K562 (cell line): ENCODE data around the gene IL4I1. TPM values are rescaled to one million over a fixed set of nuclear protein-coding genes. Genes with fewer than 3 reads are reported as not detected.
A peak's percentile ranks its signal among the peaks of the same experiment; 100 is the strongest.

Experiments
- FIP1L1 ChIP-seq: fragments of 200-400 bp; formaldehyde crosslinking; IDR thresholded peaks from 2 replicates; pipeline ENCODE4 v1.6.1; 2018; ENCODE audit warnings: mild to moderate bottlenecking, low read depth, low read length; ENCODE audit not compliant: poor library complexity, severe bottlenecking
- MTA3 ChIP-seq: fragments of 450-650 bp; formaldehyde crosslinking; IDR thresholded peaks from 2 replicates; pipeline ENCODE4 v1.6.1; 2017; ENCODE audit warnings: mild to moderate bottlenecking, borderline replicate concordance
- SUPT5H ChIP-seq: fragments of 450-650 bp; IDR thresholded peaks from 2 replicates; pipeline ENCODE4 v1.6.1; 2016
- ZNF263 ChIP-seq: sonication (generic); formaldehyde crosslinking; IDR thresholded peaks from 2 replicates; pipeline ENCODE4 v1.8.0; 2022; ENCODE audit warnings: mild to moderate bottlenecking, missing genetic modification reagents, borderline replicate concordance
- ZNF384 ChIP-seq: IDR thresholded peaks from 2 replicates; pipeline ENCODE4 v1.6.1; 2012; ENCODE audit warnings: low read depth, low read length, improper control_type of control experiment
- ZNF764 ChIP-seq: fragments of 250-450 bp; sonication (Bioruptor Pico); IDR thresholded peaks from 2 replicates; pipeline ENCODE4 v1.4.0; 2020; ENCODE audit warnings: low read depth, mild to moderate bottlenecking, moderate library complexity
- ZNF785 ChIP-seq: fragments of 250-450 bp; sonication (Bioruptor Pico); IDR thresholded peaks from 2 replicates; pipeline ENCODE4 v1.4.0; 2020; ENCODE audit warnings: mild to moderate bottlenecking
- polyA plus RNA-seq, 8 experiments: library from polyadenylated mRNA; depleted of rRNA in 4 of 8; stranded (reverse) in 5 of 8; unstranded in 3 of 8; fragments of >200 nt; fragmentation: Nextera tagmentation in 2 of 8; fragmentation: Illumina TruSeq in 1 of 8; extraction: Ambion mirVana in 2 of 8; extraction: Trizol in 1 of 8; gene quantifications; 2 replicates each; pipeline versions ENCODE4 v1.2.1 to v1.2.3, GENCODE V29; 2011 to 2014; ENCODE audit warnings: inconsistent platforms in 1 of 8, missing spikeins in 1 of 8
- total RNA-seq, 7 experiments: library from RNA; depleted of rRNA in 6 of 7; stranded (reverse); fragments of >200 nt in 6 of 7; fragmentation: Illumina TruSeq in 2 of 7; extraction: Trizol in 2 of 7; gene quantifications; 2 replicates each; pipeline versions ENCODE4 v1.2.1 to v1.2.3, GENCODE V29; 2011 to 2021; ENCODE audit warnings: low replicate concordance in 1 of 7
- TF ChIP-seq, protein P1 (sequence below), 2 experiments: fragments of 450-650 bp in 1 of 2; sonication (generic) in 1 of 2; formaldehyde crosslinking in 1 of 2; IDR thresholded peaks; 2 replicates each; pipeline versions ENCODE4 v1.7.1 to v1.9.0; 2016 to 2022; ENCODE audit warnings: inconsistent platforms in 1 of 2, mild to moderate bottlenecking in 1 of 2, missing genetic modification reagents in 1 of 2
- TF ChIP-seq, protein P2 (sequence below), 2 experiments: fragments of 200-800 bp in 1 of 2; sonication (Bioruptor generic) in 1 of 2; sonication (generic) in 1 of 2; formaldehyde crosslinking in 1 of 2; IDR thresholded peaks in 1 of 2; conservative IDR thresholded peaks in 1 of 2; 2 replicates each; pipeline versions ENCODE4 v1.5.0 to v1.6.1; 2016 to 2020; ENCODE audit warnings: missing compliant biosample characterization in 1 of 2, missing genetic modification characterization in 1 of 2, missing genetic modification reagents in 1 of 2
- TF ChIP-seq, protein P3 (sequence below): fragments of 250-450 bp; sonication (Bioruptor Pico); IDR thresholded peaks from 2 replicates; pipeline ENCODE4 v1.5.0; 2021
- TF ChIP-seq, protein P4 (sequence below): IDR thresholded peaks from 2 replicates; pipeline ENCODE4 v1.6.1; 2016; ENCODE audit warnings: missing genetic modification characterization, missing compliant biosample characterization

The IL4I1 gene
- total and polyA plus RNA-seq, 9 of the 15 experiments (the other 6 are each of a cell fraction or from before 2014, with no cell fraction given) = 0.06 to 0.95 (median 0.43) TPM; not detected in 2

DNA sequence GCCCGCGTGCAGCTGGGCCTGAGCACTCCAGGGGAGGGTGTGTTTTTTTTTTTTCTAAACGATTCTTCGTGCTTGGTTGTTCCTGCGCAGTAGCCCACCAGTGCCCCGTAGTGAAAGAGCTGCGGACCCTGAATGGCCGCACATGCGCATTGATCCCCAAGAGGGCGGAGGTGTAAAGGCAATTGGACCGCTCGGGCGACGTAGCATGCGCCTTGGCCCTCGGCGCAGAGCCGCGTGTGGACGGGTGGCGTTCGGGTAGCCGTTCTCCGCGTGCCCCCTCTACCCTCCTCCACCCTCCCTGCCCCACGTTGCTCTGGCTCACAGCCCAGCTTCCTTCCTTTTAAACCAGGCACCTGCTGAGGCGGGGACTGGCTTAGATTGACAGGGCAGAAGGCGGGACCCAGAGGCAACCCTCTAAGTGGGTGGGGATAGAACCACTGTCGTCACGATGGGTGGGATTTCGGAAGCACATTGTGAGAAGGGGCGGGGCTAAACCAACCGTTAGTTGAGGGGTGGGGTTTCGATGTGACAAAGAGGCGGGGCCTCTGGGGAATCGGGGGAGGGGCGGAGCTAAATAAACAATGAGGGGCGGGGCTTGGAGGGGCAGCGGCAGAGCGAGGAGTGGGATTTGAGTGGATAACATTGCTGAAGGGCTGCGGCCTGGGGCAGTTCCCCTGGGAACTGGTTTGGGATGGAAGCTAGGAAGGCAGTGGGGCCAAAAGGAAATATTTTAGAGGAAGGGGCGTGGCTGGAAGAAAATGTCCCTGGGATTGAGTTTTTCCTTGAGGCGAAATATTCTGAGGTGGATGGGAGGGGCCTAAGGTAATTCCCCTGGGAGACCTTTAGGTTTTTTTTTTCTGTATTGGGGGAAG is 33.2 kb upstream of the IL4I1 start (continued):
- TF ChIP-seq, protein P1, sequence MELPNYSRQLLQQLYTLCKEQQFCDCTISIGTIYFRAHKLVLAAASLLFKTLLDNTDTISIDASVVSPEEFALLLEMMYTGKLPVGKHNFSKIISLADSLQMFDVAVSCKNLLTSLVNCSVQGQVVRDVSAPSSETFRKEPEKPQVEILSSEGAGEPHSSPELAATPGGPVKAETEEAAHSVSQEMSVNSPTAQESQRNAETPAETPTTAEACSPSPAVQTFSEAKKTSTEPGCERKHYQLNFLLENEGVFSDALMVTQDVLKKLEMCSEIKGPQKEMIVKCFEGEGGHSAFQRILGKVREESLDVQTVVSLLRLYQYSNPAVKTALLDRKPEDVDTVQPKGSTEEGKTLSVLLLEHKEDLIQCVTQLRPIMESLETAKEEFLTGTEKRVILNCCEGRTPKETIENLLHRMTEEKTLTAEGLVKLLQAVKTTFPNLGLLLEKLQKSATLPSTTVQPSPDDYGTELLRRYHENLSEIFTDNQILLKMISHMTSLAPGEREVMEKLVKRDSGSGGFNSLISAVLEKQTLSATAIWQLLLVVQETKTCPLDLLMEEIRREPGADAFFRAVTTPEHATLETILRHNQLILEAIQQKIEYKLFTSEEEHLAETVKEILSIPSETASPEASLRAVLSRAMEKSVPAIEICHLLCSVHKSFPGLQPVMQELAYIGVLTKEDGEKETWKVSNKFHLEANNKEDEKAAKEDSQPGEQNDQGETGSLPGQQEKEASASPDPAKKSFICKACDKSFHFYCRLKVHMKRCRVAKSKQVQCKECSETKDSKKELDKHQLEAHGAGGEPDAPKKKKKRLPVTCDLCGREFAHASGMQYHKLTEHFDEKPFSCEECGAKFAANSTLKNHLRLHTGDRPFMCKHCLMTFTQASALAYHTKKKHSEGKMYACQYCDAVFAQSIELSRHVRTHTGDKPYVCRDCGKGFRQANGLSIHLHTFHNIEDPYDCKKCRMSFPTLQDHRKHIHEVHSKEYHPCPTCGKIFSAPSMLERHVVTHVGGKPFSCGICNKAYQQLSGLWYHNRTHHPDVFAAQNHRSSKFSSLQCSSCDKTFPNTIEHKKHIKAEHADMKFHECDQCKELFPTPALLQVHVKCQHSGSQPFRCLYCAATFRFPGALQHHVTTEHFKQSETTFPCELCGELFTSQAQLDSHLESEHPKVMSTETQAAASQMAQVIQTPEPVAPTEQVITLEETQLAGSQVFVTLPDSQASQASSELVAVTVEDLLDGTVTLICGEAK (IDR thresholded peaks at IDR 0.05) = peak; percentile 9; the same call in 1 of the 2 replicates
- TF ChIP-seq, protein P1 (CRISPR knock-in tag; IDR thresholded peaks at IDR 0.05) = 0 out of 2 replicates have a peak, but pooled peaks have one; percentile 18
- TF ChIP-seq, protein P2, sequence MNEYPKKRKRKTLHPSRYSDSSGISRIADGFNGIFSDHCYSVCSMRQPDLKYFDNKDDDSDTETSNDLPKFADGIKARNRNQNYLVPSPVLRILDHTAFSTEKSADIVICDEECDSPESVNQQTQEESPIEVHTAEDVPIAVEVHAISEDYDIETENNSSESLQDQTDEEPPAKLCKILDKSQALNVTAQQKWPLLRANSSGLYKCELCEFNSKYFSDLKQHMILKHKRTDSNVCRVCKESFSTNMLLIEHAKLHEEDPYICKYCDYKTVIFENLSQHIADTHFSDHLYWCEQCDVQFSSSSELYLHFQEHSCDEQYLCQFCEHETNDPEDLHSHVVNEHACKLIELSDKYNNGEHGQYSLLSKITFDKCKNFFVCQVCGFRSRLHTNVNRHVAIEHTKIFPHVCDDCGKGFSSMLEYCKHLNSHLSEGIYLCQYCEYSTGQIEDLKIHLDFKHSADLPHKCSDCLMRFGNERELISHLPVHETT (CRISPR knock-in tag; conservative IDR thresholded peaks at IDR 0.05 in 1 of 2, IDR thresholded peaks at IDR 0.05 in 1 of 2) = peak in 1 of 2 experiments; percentile 10; a peak in 1 of 4 replicates
- TF ChIP-seq ZNF764 (peak; percentile 64; the same call in 1 of the 2 replicates), ZNF263 (no peak), FIP1L1 (peak; percentile 87), MTA3 (peak; percentile 64), SUPT5H (peak; percentile 96), ZNF384 (peak; percentile 8; the same call in 1 of the 2 replicates), ZNF785 (CRISPR knock-in tag) (no peak)
- TF ChIP-seq, protein P3, sequence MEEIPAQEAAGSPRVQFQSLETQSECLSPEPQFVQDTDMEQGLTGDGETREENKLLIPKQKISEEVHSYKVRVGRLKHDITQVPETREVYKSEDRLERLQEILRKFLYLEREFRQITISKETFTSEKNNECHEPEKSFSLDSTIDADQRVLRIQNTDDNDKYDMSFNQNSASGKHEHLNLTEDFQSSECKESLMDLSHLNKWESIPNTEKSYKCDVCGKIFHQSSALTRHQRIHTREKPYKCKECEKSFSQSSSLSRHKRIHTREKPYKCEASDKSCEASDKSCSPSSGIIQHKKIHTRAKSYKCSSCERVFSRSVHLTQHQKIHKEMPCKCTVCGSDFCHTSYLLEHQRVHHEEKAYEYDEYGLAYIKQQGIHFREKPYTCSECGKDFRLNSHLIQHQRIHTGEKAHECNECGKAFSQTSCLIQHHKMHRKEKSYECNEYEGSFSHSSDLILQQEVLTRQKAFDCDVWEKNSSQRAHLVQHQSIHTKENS (CRISPR knock-in tag) = no peak
- TF ChIP-seq, protein P4, sequence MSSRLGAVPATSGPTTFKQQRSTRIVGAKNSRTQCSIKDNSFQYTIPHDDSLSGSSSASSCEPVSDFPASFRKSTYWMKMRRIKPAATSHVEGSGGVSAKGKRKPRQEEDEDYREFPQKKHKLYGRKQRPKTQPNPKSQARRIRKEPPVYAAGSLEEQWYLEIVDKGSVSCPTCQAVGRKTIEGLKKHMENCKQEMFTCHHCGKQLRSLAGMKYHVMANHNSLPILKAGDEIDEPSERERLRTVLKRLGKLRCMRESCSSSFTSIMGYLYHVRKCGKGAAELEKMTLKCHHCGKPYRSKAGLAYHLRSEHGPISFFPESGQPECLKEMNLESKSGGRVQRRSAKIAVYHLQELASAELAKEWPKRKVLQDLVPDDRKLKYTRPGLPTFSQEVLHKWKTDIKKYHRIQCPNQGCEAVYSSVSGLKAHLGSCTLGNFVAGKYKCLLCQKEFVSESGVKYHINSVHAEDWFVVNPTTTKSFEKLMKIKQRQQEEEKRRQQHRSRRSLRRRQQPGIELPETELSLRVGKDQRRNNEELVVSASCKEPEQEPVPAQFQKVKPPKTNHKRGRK (tag) = no peak
